ENCODE measurements around the gene SBNO2. TPM values are rescaled to one million over a fixed set of nuclear protein-coding genes. Genes with fewer than 3 reads are reported as not detected.

The SBNO2 gene
- polyA plus RNA-seq, 1 of the 3 experiments (the other 2 are of a cell fraction): 18.3 TPM

GRCh38 chr19:1156830-1157615 lies 17.0 kb downstream of the SBNO2 start (continued):
- no peak for TF ChIP-seq TCF12 (IDR thresholded peaks at IDR 0.05)
- no peak for TF ChIP-seq RXRA (IDR thresholded peaks at IDR 0.05; ENCODE audit: borderline replicate concordance, low read depth)
- TF ChIP-seq EZH2phosphoT487 (IDR thresholded peaks at IDR 0.05; ENCODE audit: borderline replicate concordance, low read depth): no peak
- TF ChIP-seq SMC3 (IDR thresholded peaks at IDR 0.05; ENCODE audit: low read depth, low read length): no peak
- TF ChIP-seq PBX3 (IDR thresholded peaks at IDR 0.05): no peak

GRCh38 chr19:1156305-1156801 lies 17.7 kb downstream of the SBNO2 start:
- Histone ChIP-seq H3K4me3 (ENCODE audit: low read depth in 2 of 2, low read length in 1 of 2) (no peak overlapping the region), H3K4me1 (ENCODE audit: control insufficient read depth in 1 of 2, insufficient read depth in 2 of 2, low read depth in 1 of 2, low read length in 1 of 2) (peaks cover 0 to 17% of the 10 kb centered on the region in 2 experiments; a peak in 1 of 4 replicates), H3K9me2 (no peaks in the 10 kb centered on the region), H3K27ac (ENCODE audit: low read depth in 2 of 2, low read length in 1 of 2) (no peak overlapping the region), H4K20me1 (ENCODE audit: insufficient read depth) (peaks cover 44% of the 10 kb centered on the region), H3K9ac (no peak overlapping the region), H3K9me3 (no peaks in the 10 kb centered on the region), H2AFZ (ENCODE audit: low read depth) (no peak overlapping the region), H3F3A (replicated peaks; ENCODE audit: insufficient read depth) (no peaks in the 10 kb centered on the region), H3K79me2 (ENCODE audit: insufficient read depth) (peaks cover 33% of the 10 kb centered on the region; the same call in 1 of the 2 replicates), H3K4me2 (no peak overlapping the region), H3K36me3 (replicated peaks in 1 of 2; ENCODE audit: control insufficient read depth in 1 of 2, insufficient read depth in 2 of 2, low read length in 1 of 2) (peaks cover 0 to 11% of the 10 kb centered on the region in 2 experiments), H3K27me3 (ENCODE audit: insufficient read depth) (no peaks in the 10 kb centered on the region)
- ChIA-PET CTCF (interaction anchor here (2.2 kb wide), 1 partner anchor 44 kb away, joined by 9 read pairs; no protein-coding TSS in a partner anchor), POLR2A (interaction anchor here (1.5 kb wide), 1 partner anchor 8 kb away, joined by 4 read pairs; no protein-coding TSS in a partner anchor)
- TF ChIP-seq MXI1 (IDR thresholded peaks at IDR 0.05; ENCODE audit: low read depth, low read length) (no peak), RAD21 (IDR thresholded peaks at IDR 0.05; ENCODE audit: low read length) (no peak), CTCF (IDR thresholded peaks at IDR 0.05) (no peak), RXRA (IDR thresholded peaks at IDR 0.05; ENCODE audit: borderline replicate concordance, low read depth) (no peak), TCF12 (IDR thresholded peaks at IDR 0.05) (no peak), MEF2A (IDR thresholded peaks at IDR 0.05; ENCODE audit: borderline replicate concordance, low read depth) (no peak)
- WGBS (ENCODE audit: low lambda C conversion rate): 93% methylated on average over 23 of the region's 24 CpGs
- DNase-seq: no peak

Measured in SK-N-SH (cell line).